Prostate gland (tissue), 1 donor: ENCODE results near the gene TAB2.

Experiments
- POLR2A ChIP-seq: fragments of 450-650 bp; IDR thresholded peaks from one replicate; pipeline ENCODE4 v1.6.1; 2016; ENCODE audit warnings: antibody characterized with exemption, mild to moderate bottlenecking
- POLR2AphosphoS5 ChIP-seq: sonication (generic); formaldehyde crosslinking; IDR thresholded peaks from one replicate; pipeline ENCODE4 v1.6.1; 2017; ENCODE audit warnings: antibody characterized with exemption

GRCh38 chr6:149300563-149300962 lies 16.9 kb upstream of the TAB2 start:
- TF ChIP-seq POLR2A (no peak), POLR2AphosphoS5 (no peak)
